ENCODE data around the gene KCND3.

GRCh38 chr1:111852261-111852721, 137.2 kb downstream of the KCND3 start:
- TF ChIP-seq CTCF (IDR thresholded peaks at IDR 0.05; ENCODE audit: poor library complexity, severe bottlenecking) (no peak), EP300 (conservative IDR thresholded peaks at IDR 0.05; ENCODE audit: poor library complexity, severe bottlenecking) (no peak), MXI1 (conservative IDR thresholded peaks at IDR 0.05; ENCODE audit: poor library complexity, severe bottlenecking) (no peak), EZH2 (IDR thresholded peaks at IDR 0.05; ENCODE audit: borderline replicate concordance, insufficient read depth, low read length, poor library complexity, severe bottlenecking) (no peak), POLR2AphosphoS5 (IDR thresholded peaks at IDR 0.05) (no peak), SMC3 (conservative IDR thresholded peaks at IDR 0.05; ENCODE audit: poor library complexity) (no peak), REST (IDR thresholded peaks at IDR 0.05; ENCODE audit: borderline replicate concordance) (no peak), TAF1 (IDR thresholded peaks at IDR 0.05; ENCODE audit: low read depth) (no peak), RAD21 (conservative IDR thresholded peaks at IDR 0.05) (no peak)
